Central memory CD8-positive, alpha-beta T cell (primary cell): Measurements from ENCODE around the gene BIRC2.

Experiments
- ATAC-seq: fragments of 150-1000 bp; cut with Tn5 transposase; replicated peaks from 2 replicates; pipeline ENCODE4 v1.10.0; 2022; ENCODE audit warnings: mild to moderate bottlenecking, moderate FRiP score, moderate number of reproducible peaks; ENCODE audit not compliant: poor library complexity, severe bottlenecking; ENCODE audit errors: extremely low read depth
- DNase-seq, 2 donors: peaks; one replicate each; pipeline ENCODE4 v3.0.0; 2021; ENCODE audit warnings: low spot score in 2 of 2
- H3K27ac Mint-ChIP-seq: one replicate; pipeline ENCODE4 v1.8.0; 2022; ENCODE audit warnings: low read depth, mild to moderate bottlenecking, moderate library complexity, mixed read lengths
- H3K27me3 Mint-ChIP-seq: one replicate; pipeline ENCODE4 v1.8.0; 2022; ENCODE audit warnings: mixed read lengths
- H3K36me3 Mint-ChIP-seq: one replicate; pipeline ENCODE4 v1.8.0; 2022; ENCODE audit warnings: mild to moderate bottlenecking, moderate library complexity, mixed read lengths; ENCODE audit not compliant: insufficient read depth
- H3K4me1 Mint-ChIP-seq: one replicate; pipeline ENCODE4 v1.8.0; 2022; ENCODE audit warnings: mixed read lengths
- H3K4me3 Mint-ChIP-seq: one replicate; pipeline ENCODE4 v1.8.0; 2022; ENCODE audit warnings: mild to moderate bottlenecking, moderate library complexity, mixed read lengths
- H3K9me3 Mint-ChIP-seq: one replicate; pipeline ENCODE4 v1.8.0; 2022; ENCODE audit warnings: mixed read lengths

Gene BIRC2

GRCh38 chr11:102385085-102386007, 38.3 kb downstream of the BIRC2 start:
- Mint-ChIP-seq H3K9me3 (no peaks in the 10 kb centered on the region), H3K27me3 (no peaks in the 10 kb centered on the region), H3K36me3 (peaks cover 26% of the 10 kb centered on the region), H3K4me1 (peaks cover under 1% of the 10 kb centered on the region), H3K4me3 (no peak overlapping the region), H3K27ac (peak overlapping the region; percentile 14)
- no peak for DNase-seq
- ATAC-seq: no peak

GRCh38 chr11:102386136-102386734, 39.2 kb downstream of the BIRC2 start:
- ATAC-seq (no peak), DNase-seq (no peak)
- Mint-ChIP-seq H3K4me3 (no peak overlapping the region), H3K4me1 (peaks cover 7% of the 10 kb centered on the region), H3K36me3 (peaks cover 18% of the 10 kb centered on the region), H3K27me3 (no peaks in the 10 kb centered on the region), H3K9me3 (no peaks in the 10 kb centered on the region), H3K27ac (peak overlapping the region; percentile 14)

- ATAC-seq (no peak), DNase-seq (no peak)
- H3K27ac Mint-ChIP-seq: no peak overlapping the region
- no peaks in the 10 kb centered on the region for H3K27me3 Mint-ChIP-seq
- H3K4me1 Mint-ChIP-seq: peaks cover 7% of the 10 kb centered on the region
- H3K4me3 Mint-ChIP-seq: no peak overlapping the region
- H3K9me3 Mint-ChIP-seq: no peaks in the 10 kb centered on the region
- peaks cover 15% of the 10 kb centered on the region for H3K36me3 Mint-ChIP-seq
Measured at GRCh38 chr11:102387043-102387781, 40.2 kb downstream of the BIRC2 start.

GRCh38 chr11:102389253-102389652, 42.2 kb downstream of the BIRC2 start:
- no peak for DNase-seq
- peaks cover 15% of the 10 kb centered on the region for H3K4me1 Mint-ChIP-seq
- H3K36me3 Mint-ChIP-seq: peaks cover 15% of the 10 kb centered on the region
- H3K9me3 Mint-ChIP-seq: no peaks in the 10 kb centered on the region
- H3K4me3 Mint-ChIP-seq: no peak overlapping the region
- H3K27ac Mint-ChIP-seq: no peak overlapping the region
- no peak for ATAC-seq
- H3K27me3 Mint-ChIP-seq: no peaks in the 10 kb centered on the region

GRCh38 chr11:102390667-102391465, 43.9 kb downstream of the BIRC2 start:
- peak; percentile 52 for ATAC-seq
- peak overlapping the region; percentile 1 for H3K27ac Mint-ChIP-seq
- no peaks in the 10 kb centered on the region for H3K9me3 Mint-ChIP-seq
- H3K36me3 Mint-ChIP-seq: peaks cover 26% of the 10 kb centered on the region
- H3K27me3 Mint-ChIP-seq: no peaks in the 10 kb centered on the region
- H3K4me3 Mint-ChIP-seq: no peak overlapping the region
- DNase-seq: peak in 1 of 2 donors; percentile 27
- peaks cover 15% of the 10 kb centered on the region for H3K4me1 Mint-ChIP-seq

- Mint-ChIP-seq H3K36me3 (peaks cover 25% of the 10 kb centered on the region), H3K4me1 (peaks cover 15% of the 10 kb centered on the region), H3K27me3 (no peaks in the 10 kb centered on the region), H3K27ac (peak overlapping the region; percentile 40), H3K4me3 (no peak overlapping the region), H3K9me3 (no peaks in the 10 kb centered on the region)
- no peak for DNase-seq
- no peak for ATAC-seq
Measured at GRCh38 chr11:102391549-102392237, 44.7 kb downstream of the BIRC2 start.

GRCh38 chr11:102393272-102393730, 46.3 kb downstream of the BIRC2 start:
- no peak overlapping the region for H3K4me3 Mint-ChIP-seq
- ATAC-seq (no peak), DNase-seq (no peak)
- H3K9me3 Mint-ChIP-seq: no peaks in the 10 kb centered on the region
- no peaks in the 10 kb centered on the region for H3K27me3 Mint-ChIP-seq
- H3K36me3 Mint-ChIP-seq: peaks cover 24% of the 10 kb centered on the region
- peaks cover 15% of the 10 kb centered on the region for H3K4me1 Mint-ChIP-seq
- H3K27ac Mint-ChIP-seq: peak overlapping the region; percentile 40

GRCh38 chr11:102395720-102396393, 48.8 kb downstream of the BIRC2 start:
- Mint-ChIP-seq H3K36me3 (peaks cover 39% of the 10 kb centered on the region), H3K27ac (peak overlapping the region; percentile 35), H3K27me3 (no peaks in the 10 kb centered on the region), H3K9me3 (no peaks in the 10 kb centered on the region), H3K4me3 (no peak overlapping the region), H3K4me1 (peaks cover 9% of the 10 kb centered on the region)
- ATAC-seq: no peak
- DNase-seq: no peak

- H3K4me3 Mint-ChIP-seq: no peak overlapping the region
- DNase-seq (no peak), ATAC-seq (no peak)
- peak overlapping the region; percentile 35 for H3K27ac Mint-ChIP-seq
- H3K27me3 Mint-ChIP-seq: no peaks in the 10 kb centered on the region
- peaks cover 42% of the 10 kb centered on the region for H3K36me3 Mint-ChIP-seq
- H3K9me3 Mint-ChIP-seq: no peaks in the 10 kb centered on the region
- H3K4me1 Mint-ChIP-seq: peaks cover 9% of the 10 kb centered on the region
Measured at GRCh38 chr11:102396708-102397563, 49.9 kb downstream of the BIRC2 start.

GRCh38 chr11:102398297-102398696, 51.3 kb downstream of the BIRC2 start:
- Mint-ChIP-seq H3K9me3 (no peaks in the 10 kb centered on the region), H3K27ac (no peak overlapping the region), H3K4me1 (peaks cover 5% of the 10 kb centered on the region), H3K36me3 (peaks cover 42% of the 10 kb centered on the region), H3K27me3 (no peaks in the 10 kb centered on the region), H3K4me3 (no peak overlapping the region)
- ATAC-seq: no peak
- DNase-seq: no peak
